Trophoblast cell (in vitro differentiated cells and primary cell): ENCODE data around the gene EFNA2.

ENCODE experiments used
- DNase-seq, 2 donors: peaks; one replicate each; pipeline ENCODE4 v3.0.0-alpha.2; 2016
- H2AFZ ChIP-seq: 2 replicates; pipeline ENCODE4 v1.6.1; 2013; ENCODE audit warnings: low read length, moderate library complexity, mild to moderate bottlenecking; ENCODE audit not compliant: insufficient read depth, poor library complexity
- H2AK5ac ChIP-seq: 2 replicates; pipeline ENCODE4 v1.6.1; 2013; ENCODE audit warnings: mild to moderate bottlenecking, low read length
- H2BK120ac ChIP-seq: 2 replicates; pipeline ENCODE4 v1.6.1; 2013; ENCODE audit warnings: low read length, mild to moderate bottlenecking, moderate library complexity; ENCODE audit not compliant: insufficient read depth, poor library complexity
- H2BK12ac ChIP-seq: 2 replicates; pipeline ENCODE4 v1.6.1; 2013; ENCODE audit warnings: mild to moderate bottlenecking, low read length, moderate library complexity
- H2BK5ac ChIP-seq: 2 replicates; pipeline ENCODE4 v1.6.1; 2013; ENCODE audit warnings: low read length, low read depth, moderate library complexity, mild to moderate bottlenecking; ENCODE audit not compliant: poor library complexity
- H3K14ac ChIP-seq: 2 replicates; pipeline ENCODE4 v1.6.1; 2013; ENCODE audit warnings: mild to moderate bottlenecking, low read length
- H3K18ac ChIP-seq: 2 replicates; pipeline ENCODE4 v1.6.1; 2013; ENCODE audit warnings: mild to moderate bottlenecking, low read length
- H3K23ac ChIP-seq: 2 replicates; pipeline ENCODE4 v1.6.1; 2013; ENCODE audit warnings: low read length
- H3K27ac ChIP-seq: 2 replicates; pipeline ENCODE4 v1.5.1; 2013; ENCODE audit warnings: low read depth, mild to moderate bottlenecking, inconsistent platforms, low read length, moderate library complexity
- H3K27me3 ChIP-seq: 2 replicates; pipeline ENCODE4 v1.6.1; 2013; ENCODE audit warnings: inconsistent platforms, mild to moderate bottlenecking, low read length, moderate library complexity; ENCODE audit not compliant: insufficient read depth
- H3K36me3 ChIP-seq, 2 experiments: 1 replicate in 1 of 2; 2 replicates in 1 of 2; pipeline ENCODE4 v1.6.1; 2013; ENCODE audit warnings: low read length in 2 of 2, mild to moderate bottlenecking in 2 of 2, moderate library complexity in 1 of 2; ENCODE audit not compliant: insufficient read depth in 2 of 2, control insufficient read depth in 1 of 2
- H3K4ac ChIP-seq: 2 replicates; pipeline ENCODE4 v1.6.1; 2013; ENCODE audit warnings: low read depth, mild to moderate bottlenecking, low read length, moderate library complexity
- H3K4me1 ChIP-seq, 2 experiments: 1 replicate in 1 of 2; 2 replicates in 1 of 2; pipeline ENCODE4 v1.6.1; 2013; ENCODE audit warnings: low read length in 2 of 2, mild to moderate bottlenecking in 2 of 2, moderate library complexity in 1 of 2; ENCODE audit not compliant: insufficient read depth in 2 of 2, control insufficient read depth in 1 of 2
- H3K4me2 ChIP-seq: 2 replicates; pipeline ENCODE4 v1.6.1; 2013; ENCODE audit warnings: inconsistent platforms, mild to moderate bottlenecking, low read length, moderate library complexity
- H3K4me3 ChIP-seq: 2 replicates; pipeline ENCODE4 v1.5.1; 2013; ENCODE audit warnings: mild to moderate bottlenecking, low read depth, low read length, inconsistent platforms
- H3K79me1 ChIP-seq: one replicate; pipeline ENCODE4 v1.6.1; 2013; ENCODE audit warnings: low read length
- H3K79me2 ChIP-seq: 2 replicates; pipeline ENCODE4 v1.6.1; 2013; ENCODE audit warnings: low read length, mild to moderate bottlenecking; ENCODE audit not compliant: control insufficient read depth, insufficient read depth, poor library complexity
- H3K9ac ChIP-seq: 2 replicates; pipeline ENCODE4 v1.6.1; 2013; ENCODE audit warnings: mild to moderate bottlenecking, low read length
- H3K9me3 ChIP-seq: 2 replicates; pipeline ENCODE4 v1.6.1; 2013; ENCODE audit warnings: low read depth, mild to moderate bottlenecking, control low read depth, inconsistent platforms, low read length; ENCODE audit not compliant: insufficient read depth
- H4K12ac ChIP-seq: 2 replicates; pipeline ENCODE4 v1.6.1; 2013; ENCODE audit warnings: low read depth, mild to moderate bottlenecking, low read length, moderate library complexity
- H4K8ac ChIP-seq: 2 replicates; pipeline ENCODE4 v1.6.1; 2013; ENCODE audit warnings: low read depth, mild to moderate bottlenecking, low read length, moderate library complexity
- H4K91ac ChIP-seq: one replicate; pipeline ENCODE4 v1.6.1; 2013; ENCODE audit warnings: low read depth, mild to moderate bottlenecking, low read length, moderate library complexity
- WGBS: extraction: QIAGEN DNeasy Blood & Tissue Kit; methylation state at CpG from one replicate; pipeline ENCODE4 v1.1.7; 2013; ENCODE audit warnings: missing lambda C conversion rate; ENCODE audit not compliant: insufficient read length, insufficient coverage; ENCODE audit errors: extremely low coverage; 5-methylcytosine and 5-hydroxymethylcytosine counted together

The EFNA2 gene

GRCh38 chr19:1262623-1263123, 23.0 kb upstream of the EFNA2 start:
- Histone ChIP-seq H2BK120ac (peak overlapping the region; percentile 65), H3K14ac (peak overlapping the region; percentile 83), H3K9ac (no peak overlapping the region), H3K4me1 (peaks cover 48 to 61% of the 10 kb centered on the region in 2 experiments), H4K91ac (peak overlapping the region; percentile 89), H4K12ac (no peak overlapping the region), H3K79me2 (peaks cover 5% of the 10 kb centered on the region), H3K36me3 (peaks cover 6 to 10% of the 10 kb centered on the region in 2 experiments), H3K79me1 (peaks cover 41% of the 10 kb centered on the region), H2AFZ (no peak overlapping the region), H3K23ac (no peak overlapping the region), H2AK5ac (peak overlapping the region; percentile 33), H3K18ac (peak overlapping the region; percentile 47), H3K27ac (peak overlapping the region; percentile 22), H4K8ac (peak overlapping the region; percentile 83), H2BK5ac (peak overlapping the region; percentile 7), H3K9me3 (no peaks in the 10 kb centered on the region), H3K4me3 (no peak overlapping the region), H3K27me3 (no peaks in the 10 kb centered on the region), H3K4ac (peak overlapping the region; percentile 7), H3K4me2 (peak overlapping the region; percentile 69), H2BK12ac (peak overlapping the region; percentile 86)
- WGBS = no CpG with 5 or more reads among the region's 21 CpGs
- no peak for DNase-seq

DNA sequence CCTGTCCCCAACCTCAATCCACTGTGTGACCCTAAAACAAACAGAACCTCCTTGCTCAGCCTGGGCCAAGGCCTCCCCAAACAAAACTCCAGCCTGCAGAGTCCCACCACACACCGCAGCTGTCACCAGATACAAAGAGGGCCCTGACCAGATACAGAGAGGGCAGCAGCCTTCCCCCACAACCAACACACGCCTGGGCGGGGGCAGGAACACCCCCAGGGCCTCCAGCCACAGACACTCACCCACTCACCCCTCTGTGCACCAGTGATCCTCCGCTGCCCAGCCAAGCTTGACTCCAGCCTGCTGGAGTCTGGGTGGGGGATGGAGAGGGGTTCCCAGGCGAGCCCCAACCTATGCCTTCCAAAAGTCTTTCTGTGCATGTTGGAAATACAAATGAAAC, 22.5 kb upstream of the EFNA2 start:
- Histone ChIP-seq H3K9me3 (no peaks in the 10 kb centered on the region), H3K36me3 (peaks cover under 1 to 5% of the 10 kb centered on the region in 2 experiments), H4K91ac (peak overlapping the region; percentile 89), H2AFZ (no peak overlapping the region), H3K4me2 (no peak overlapping the region), H3K27me3 (no peaks in the 10 kb centered on the region), H3K4me1 (peaks cover 48 to 61% of the 10 kb centered on the region in 2 experiments), H3K4ac (peak overlapping the region; percentile 19), H3K18ac (no peak overlapping the region), H3K27ac (peak overlapping the region; percentile 22), H2BK120ac (peak overlapping the region; percentile 65), H4K12ac (no peak overlapping the region), H2BK5ac (peak overlapping the region; percentile 7), H3K9ac (no peak overlapping the region), H2AK5ac (peak overlapping the region; percentile 61), H3K79me1 (peaks cover 41% of the 10 kb centered on the region), H4K8ac (no peak overlapping the region), H2BK12ac (peak overlapping the region; percentile 52), H3K4me3 (no peak overlapping the region), H3K79me2 (peaks cover 5% of the 10 kb centered on the region), H3K14ac (peak overlapping the region; percentile 45), H3K23ac (no peak overlapping the region)
- WGBS = no CpG with 5 or more reads among the region's 5 CpGs
- DNase-seq = no peak

GRCh38 chr19:1264801-1265614, 20.7 kb upstream of the EFNA2 start:
- no peak overlapping the region for H3K4ac ChIP-seq
- H4K12ac ChIP-seq = no peak overlapping the region
- peak overlapping the region; percentile 58 for H4K91ac ChIP-seq
- no peak overlapping the region for H3K4me3 ChIP-seq
- no peaks in the 10 kb centered on the region for H3K27me3 ChIP-seq
- H2AFZ ChIP-seq = no peak overlapping the region
- no CpG with 5 or more reads among the region's 26 CpGs for WGBS
- H3K79me1 ChIP-seq = peaks cover 43% of the 10 kb centered on the region
- peak overlapping the region; percentile 16 for H2AK5ac ChIP-seq
- H3K14ac ChIP-seq = peak overlapping the region; percentile 23
- peaks cover 49 to 60% of the 10 kb centered on the region in 2 experiments for H3K4me1 ChIP-seq
- H3K79me2 ChIP-seq = peaks cover 13% of the 10 kb centered on the region
- peak overlapping the region; percentile 2 for H4K8ac ChIP-seq
- no peaks in the 10 kb centered on the region for H3K9me3 ChIP-seq
- DNase-seq = peak; percentile 86 to 92
- H3K36me3 ChIP-seq = no peaks in the 10 kb centered on the region
- peak overlapping the region; percentile 1 for H2BK5ac ChIP-seq
- H3K4me2 ChIP-seq = peak overlapping the region; percentile 22
- peak overlapping the region; percentile 43 for H3K27ac ChIP-seq
- peak overlapping the region; percentile 20 for H2BK120ac ChIP-seq
- no peak overlapping the region for H3K9ac ChIP-seq
- H3K23ac ChIP-seq = no peak overlapping the region
- H2BK12ac ChIP-seq = peak overlapping the region; percentile 71
- H3K18ac ChIP-seq = peak overlapping the region; percentile 21

GRCh38 chr19:1265615-1266128, 20.0 kb upstream of the EFNA2 start:
- DNase-seq = peak; percentile 54 to 56
- peak overlapping the region; percentile 85 for H3K18ac ChIP-seq
- peaks cover 15% of the 10 kb centered on the region for H3K79me2 ChIP-seq
- peaks cover 42% of the 10 kb centered on the region for H3K79me1 ChIP-seq
- H3K4me3 ChIP-seq = peak overlapping the region; percentile 31
- peak overlapping the region; percentile 87 for H2AK5ac ChIP-seq
- H4K91ac ChIP-seq = peak overlapping the region; percentile 73
- H2AFZ ChIP-seq = peak overlapping the region; percentile 4
- H4K8ac ChIP-seq = peak overlapping the region; percentile 68
- H3K27me3 ChIP-seq = no peaks in the 10 kb centered on the region
- H3K4me2 ChIP-seq = peak overlapping the region; percentile 84
- no CpG with 5 or more reads among the region's 28 CpGs for WGBS
- H2BK12ac ChIP-seq = peak overlapping the region; percentile 92
- no peaks in the 10 kb centered on the region for H3K9me3 ChIP-seq
- peak overlapping the region; percentile 28 for H2BK120ac ChIP-seq
- no peak overlapping the region for H3K9ac ChIP-seq
- peak overlapping the region; percentile 46 for H3K4ac ChIP-seq
- H3K23ac ChIP-seq = no peak overlapping the region
- H3K36me3 ChIP-seq = peaks cover 0 to under 1% of the 10 kb centered on the region in 2 experiments
- peak overlapping the region; percentile 75 for H3K14ac ChIP-seq
- H3K27ac ChIP-seq = peak overlapping the region; percentile 81
- peaks cover 46 to 57% of the 10 kb centered on the region in 2 experiments for H3K4me1 ChIP-seq
- H4K12ac ChIP-seq = peak overlapping the region; percentile 31
- peak overlapping the region; percentile 71 for H2BK5ac ChIP-seq
